ENCODE results near the gene FAM186B. TPM values are rescaled to one million over a fixed set of nuclear protein-coding genes. Genes with fewer than 3 reads are reported as not detected.

Gene FAM186B
- total and polyA plus RNA-seq, 2 of the 13 experiments (the other 11 are each of a cell fraction or from before 2014, with no cell fraction given): 0.07 to 0.20 TPM

DNA sequence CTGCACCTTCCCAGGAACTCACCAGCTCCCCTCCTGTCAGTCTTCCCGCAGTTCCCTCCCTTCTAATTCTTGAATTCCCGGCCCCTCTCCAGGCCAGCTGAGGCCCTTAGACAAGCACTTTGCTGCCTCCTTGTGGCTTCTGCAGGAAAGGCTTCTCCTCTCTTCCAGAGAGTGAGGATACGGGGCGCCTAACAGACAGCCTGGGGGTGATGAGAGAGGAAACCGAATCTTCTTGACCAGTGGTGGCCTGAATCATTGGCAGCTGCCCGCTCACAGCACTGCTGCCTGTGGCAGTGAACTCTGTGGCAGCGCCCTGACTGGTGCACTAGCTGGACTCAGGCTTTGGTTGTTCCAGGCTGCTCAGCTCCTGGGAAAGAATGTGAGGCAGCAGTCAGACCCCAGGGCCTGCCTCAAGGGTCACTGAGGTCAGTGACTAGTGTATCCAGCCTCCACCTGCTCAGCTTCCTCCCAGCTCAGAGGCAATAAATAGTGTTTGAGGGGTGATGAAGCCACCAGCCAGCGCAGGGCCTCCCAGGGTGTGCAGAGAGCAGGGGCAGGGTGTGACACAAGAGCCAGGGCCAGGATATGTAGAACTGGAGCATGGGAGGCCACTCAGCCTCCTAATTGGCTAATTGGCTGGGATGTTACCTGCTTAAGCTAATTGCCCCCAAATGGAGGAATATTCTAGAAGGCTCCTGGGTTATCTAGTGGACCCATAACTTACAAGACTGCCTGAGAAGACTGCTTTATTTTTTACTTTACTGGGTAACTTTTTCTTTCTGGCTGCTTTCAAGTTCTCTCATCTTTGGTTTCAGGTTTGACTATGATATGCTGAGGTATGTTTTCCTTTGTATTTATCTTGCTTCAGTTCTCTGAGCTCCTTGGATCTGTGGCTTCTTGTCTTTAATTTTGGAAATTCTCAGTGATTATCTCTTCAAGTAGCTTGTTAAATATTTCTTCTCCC, 24.6 kb downstream of the FAM186B start (continued):
- TF ChIP-seq TEAD3 (CRISPR knock-in tag; optimal IDR thresholded peaks at IDR 0.05; ENCODE audit: borderline replicate concordance) (peak; percentile 72), SRSF9 (IDR thresholded peaks at IDR 0.05; ENCODE audit: borderline replicate concordance, insufficient read depth, low read depth, low read length, poor library complexity, severe bottlenecking) (no peak), ZNF367 (CRISPR knock-in tag; IDR thresholded peaks at IDR 0.05; ENCODE audit: borderline replicate concordance) (no peak), ZMYM4 (CRISPR knock-in tag; IDR thresholded peaks at IDR 0.05) (no peak), NCOA2 (CRISPR knock-in tag; IDR thresholded peaks at IDR 0.05) (no peak), BCL6 (CRISPR knock-in tag; IDR thresholded peaks at IDR 0.05) (no peak), GPN1 (CRISPR knock-in tag; IDR thresholded peaks at IDR 0.05; ENCODE audit: borderline replicate concordance) (no peak; the same call in 1 of the 2 replicates), DMAP1 (CRISPR knock-in tag; IDR thresholded peaks at IDR 0.05) (no peak), ZNF143 (CRISPR knock-in tag; IDR thresholded peaks at IDR 0.05) (no peak), MEIS1 (CRISPR knock-in tag; IDR thresholded peaks at IDR 0.05; ENCODE audit: borderline replicate concordance) (no peak), ZNF547 (CRISPR knock-in tag; IDR thresholded peaks at IDR 0.05) (0 out of 2 replicates have a peak, but pooled peaks have one; percentile 26), REXO4 (CRISPR knock-in tag; IDR thresholded peaks at IDR 0.05; ENCODE audit: borderline replicate concordance) (no peak), SALL2 (CRISPR knock-in tag; IDR thresholded peaks at IDR 0.05) (no peak), CBFB (CRISPR knock-in tag; IDR thresholded peaks at IDR 0.05) (no peak), NFKB2 (CRISPR knock-in tag; IDR thresholded peaks at IDR 0.05; ENCODE audit: borderline replicate concordance) (no peak), HOXA9 (CRISPR knock-in tag; IDR thresholded peaks at IDR 0.05; ENCODE audit: borderline replicate concordance) (no peak), ZNF333 (CRISPR knock-in tag; IDR thresholded peaks at IDR 0.05; ENCODE audit: borderline replicate concordance) (no peak), HNF4A (CRISPR knock-in tag; IDR thresholded peaks at IDR 0.05) (no peak), CCDC6 (CRISPR knock-in tag; IDR thresholded peaks at IDR 0.05) (no peak)
- TF ChIP-seq, protein P1, sequence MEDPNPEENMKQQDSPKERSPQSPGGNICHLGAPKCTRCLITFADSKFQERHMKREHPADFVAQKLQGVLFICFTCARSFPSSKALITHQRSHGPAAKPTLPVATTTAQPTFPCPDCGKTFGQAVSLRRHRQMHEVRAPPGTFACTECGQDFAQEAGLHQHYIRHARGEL (CRISPR knock-in tag; IDR thresholded peaks at IDR 0.05): no peak
- TF ChIP-seq, protein P2, sequence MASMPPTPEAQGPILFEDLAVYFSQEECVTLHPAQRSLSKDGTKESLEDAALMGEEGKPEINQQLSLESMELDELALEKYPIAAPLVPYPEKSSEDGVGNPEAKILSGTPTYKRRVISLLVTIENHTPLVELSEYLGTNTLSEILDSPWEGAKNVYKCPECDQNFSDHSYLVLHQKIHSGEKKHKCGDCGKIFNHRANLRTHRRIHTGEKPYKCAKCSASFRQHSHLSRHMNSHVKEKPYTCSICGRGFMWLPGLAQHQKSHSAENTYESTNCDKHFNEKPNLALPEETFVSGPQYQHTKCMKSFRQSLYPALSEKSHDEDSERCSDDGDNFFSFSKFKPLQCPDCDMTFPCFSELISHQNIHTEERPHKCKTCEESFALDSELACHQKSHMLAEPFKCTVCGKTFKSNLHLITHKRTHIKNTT (CRISPR knock-in tag; IDR thresholded peaks at IDR 0.05): no peak
- TF ChIP-seq, protein P3, sequence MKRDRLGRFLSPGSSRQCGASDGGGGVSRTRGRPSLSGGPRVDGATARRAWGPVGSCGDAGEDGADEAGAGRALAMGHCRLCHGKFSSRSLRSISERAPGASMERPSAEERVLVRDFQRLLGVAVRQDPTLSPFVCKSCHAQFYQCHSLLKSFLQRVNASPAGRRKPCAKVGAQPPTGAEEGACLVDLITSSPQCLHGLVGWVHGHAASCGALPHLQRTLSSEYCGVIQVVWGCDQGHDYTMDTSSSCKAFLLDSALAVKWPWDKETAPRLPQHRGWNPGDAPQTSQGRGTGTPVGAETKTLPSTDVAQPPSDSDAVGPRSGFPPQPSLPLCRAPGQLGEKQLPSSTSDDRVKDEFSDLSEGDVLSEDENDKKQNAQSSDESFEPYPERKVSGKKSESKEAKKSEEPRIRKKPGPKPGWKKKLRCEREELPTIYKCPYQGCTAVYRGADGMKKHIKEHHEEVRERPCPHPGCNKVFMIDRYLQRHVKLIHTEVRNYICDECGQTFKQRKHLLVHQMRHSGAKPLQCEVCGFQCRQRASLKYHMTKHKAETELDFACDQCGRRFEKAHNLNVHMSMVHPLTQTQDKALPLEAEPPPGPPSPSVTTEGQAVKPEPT (CRISPR knock-in tag; IDR thresholded peaks at IDR 0.05; ENCODE audit: low read depth): no peak
- TF ChIP-seq, protein P4, sequence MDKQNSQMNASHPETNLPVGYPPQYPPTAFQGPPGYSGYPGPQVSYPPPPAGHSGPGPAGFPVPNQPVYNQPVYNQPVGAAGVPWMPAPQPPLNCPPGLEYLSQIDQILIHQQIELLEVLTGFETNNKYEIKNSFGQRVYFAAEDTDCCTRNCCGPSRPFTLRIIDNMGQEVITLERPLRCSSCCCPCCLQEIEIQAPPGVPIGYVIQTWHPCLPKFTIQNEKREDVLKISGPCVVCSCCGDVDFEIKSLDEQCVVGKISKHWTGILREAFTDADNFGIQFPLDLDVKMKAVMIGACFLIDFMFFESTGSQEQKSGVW (CRISPR knock-in tag; IDR thresholded peaks at IDR 0.05; ENCODE audit: borderline replicate concordance): no peak
- TF ChIP-seq, protein P5, sequence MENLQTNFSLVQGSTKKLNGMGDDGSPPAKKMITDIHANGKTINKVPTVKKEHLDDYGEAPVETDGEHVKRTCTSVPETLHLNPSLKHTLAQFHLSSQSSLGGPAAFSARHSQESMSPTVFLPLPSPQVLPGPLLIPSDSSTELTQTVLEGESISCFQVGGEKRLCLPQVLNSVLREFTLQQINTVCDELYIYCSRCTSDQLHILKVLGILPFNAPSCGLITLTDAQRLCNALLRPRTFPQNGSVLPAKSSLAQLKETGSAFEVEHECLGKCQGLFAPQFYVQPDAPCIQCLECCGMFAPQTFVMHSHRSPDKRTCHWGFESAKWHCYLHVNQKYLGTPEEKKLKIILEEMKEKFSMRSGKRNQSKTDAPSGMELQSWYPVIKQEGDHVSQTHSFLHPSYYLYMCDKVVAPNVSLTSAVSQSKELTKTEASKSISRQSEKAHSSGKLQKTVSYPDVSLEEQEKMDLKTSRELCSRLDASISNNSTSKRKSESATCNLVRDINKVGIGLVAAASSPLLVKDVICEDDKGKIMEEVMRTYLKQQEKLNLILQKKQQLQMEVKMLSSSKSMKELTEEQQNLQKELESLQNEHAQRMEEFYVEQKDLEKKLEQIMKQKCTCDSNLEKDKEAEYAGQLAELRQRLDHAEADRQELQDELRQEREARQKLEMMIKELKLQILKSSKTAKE (CRISPR knock-in tag; IDR thresholded peaks at IDR 0.05; ENCODE audit: borderline replicate concordance): no peak
